IMR-90 (cell line): ENCODE measurements around the gene NXN. TPM values are rescaled to one million over a fixed set of nuclear protein-coding genes. Genes with fewer than 3 reads are reported as not detected.
"Not testable (repeated sequence)": the region's sequence is repeated elsewhere in the genome, so short reads cannot be mapped to it uniquely, and the experiment has no call there.

Experiments
- ATAC-seq: fragments of 200-7000 bp; cut with Tn5 transposase; 2 replicates; pipeline ENCODE4 v1.9.1; 2020; ENCODE audit warnings: low read depth, mild to moderate bottlenecking, moderate library complexity
- BruUV-seq: library from RNA; stranded (reverse); fragments of 400-500 nt; replicated peaks from 2 replicates; lab custom pipeline; 2021; lab: Mats Ljungman, UMichigan
- CTCF ChIA-PET: fragments of 300-600 bp; formaldehyde crosslinking; extraction: SDS; loops from one replicate; lab custom pipeline; 2021; ENCODE audit warnings: antibody characterized with exemption; lab: Yijun Ruan, JAX
- POLR2A ChIA-PET: fragments of 300-600 bp; sonication (Branson Sonifier 250); formaldehyde crosslinking; loops from one replicate; lab custom pipeline; 2022; ENCODE audit warnings: antibody characterized with exemption; ENCODE audit not compliant: unreplicated experiment; lab: Charles Lee
- DNase-seq: peaks from one replicate; pipeline ENCODE4 v3.0.0; 2013
- H2AFZ ChIP-seq: replicated peaks from 2 replicates; pipeline ENCODE3; 2013; ENCODE audit warnings: low read length, mild to moderate bottlenecking; ENCODE audit not compliant: poor library complexity
- H2AK5ac ChIP-seq: 2 replicates; pipeline ENCODE4 v1.6.1; 2013; ENCODE audit warnings: low read depth, low read length, inconsistent platforms
- H2AK9ac ChIP-seq: replicated peaks from 2 replicates; pipeline ENCODE3; 2013; ENCODE audit warnings: mild to moderate bottlenecking, low read depth, low read length, moderate library complexity; ENCODE audit not compliant: poor library complexity
- H2BK120ac ChIP-seq: 2 replicates; pipeline ENCODE4 v1.6.1; 2013; ENCODE audit warnings: low read depth, low read length, inconsistent platforms
- H2BK15ac ChIP-seq: 3 replicates; pipeline ENCODE4 v1.6.1; 2013; ENCODE audit warnings: low read depth, low read length, inconsistent platforms
- H2BK20ac ChIP-seq: 2 replicates; pipeline ENCODE4 v1.6.1; 2013; ENCODE audit warnings: low read depth, mild to moderate bottlenecking, inconsistent platforms, low read length, moderate library complexity
- H2BK5ac ChIP-seq: 2 replicates; pipeline ENCODE4 v1.6.1; 2013; ENCODE audit warnings: mild to moderate bottlenecking, low read depth, low read length, inconsistent platforms; ENCODE audit not compliant: poor library complexity, severe bottlenecking
- H3K14ac ChIP-seq: replicated peaks from 2 replicates; pipeline ENCODE4 v1.6.1; 2013; ENCODE audit warnings: low read depth, low read length, inconsistent platforms
- H3K18ac ChIP-seq: 2 replicates; pipeline ENCODE4 v1.6.1; 2013; ENCODE audit warnings: low read depth, low read length, control low read depth
- H3K23ac ChIP-seq: 2 replicates; pipeline ENCODE4 v1.6.1; 2013; ENCODE audit warnings: low read depth, low read length, inconsistent platforms
- H3K27ac ChIP-seq: 2 replicates; pipeline ENCODE4 v1.5.1; 2013; ENCODE audit warnings: mild to moderate bottlenecking, control low read depth, low read length; ENCODE audit not compliant: insufficient read depth
- H3K27me3 ChIP-seq: 2 replicates; pipeline ENCODE4 v1.6.1; 2013; ENCODE audit warnings: low read length; ENCODE audit not compliant: control insufficient read depth, insufficient read depth
- H3K36me3 ChIP-seq: 2 replicates; pipeline ENCODE4 v1.6.1; 2013; ENCODE audit warnings: low read length, mixed read lengths; ENCODE audit not compliant: control insufficient read depth, insufficient read depth
- H3K4ac ChIP-seq: 2 replicates; pipeline ENCODE4 v1.6.1; 2013; ENCODE audit warnings: low read depth, low read length, inconsistent platforms
- H3K4me1 ChIP-seq: 2 replicates; pipeline ENCODE4 v1.6.1; 2013; ENCODE audit warnings: low read length, mixed read lengths; ENCODE audit not compliant: control insufficient read depth, insufficient read depth
- H3K4me2 ChIP-seq: 2 replicates; pipeline ENCODE4 v1.6.1; 2013; ENCODE audit warnings: low read depth, mild to moderate bottlenecking, control low read depth, low read length, moderate library complexity
- H3K4me3 ChIP-seq: 2 replicates; pipeline ENCODE4 v1.5.1; 2013; ENCODE audit warnings: low read depth, mild to moderate bottlenecking, control low read depth, low read length, moderate library complexity; ENCODE audit not compliant: insufficient read depth
- H3K56ac ChIP-seq: 2 replicates; pipeline ENCODE4 v1.6.1; 2013; ENCODE audit warnings: low read length, inconsistent platforms; ENCODE audit not compliant: insufficient read depth; ENCODE audit errors: extremely low read depth
- H3K79me1 ChIP-seq, 2 experiments: 2 replicates each; pipeline ENCODE4 v1.6.1; 2013; ENCODE audit warnings: low read length in 2 of 2, inconsistent platforms in 1 of 2, low read depth in 1 of 2
- H3K9ac ChIP-seq: 2 replicates; pipeline ENCODE4 v1.6.1; 2013; ENCODE audit warnings: low read depth, low read length, control low read depth
- H3K9me1 ChIP-seq: 2 replicates; pipeline ENCODE4 v1.6.1; 2013; ENCODE audit warnings: low read length, inconsistent platforms; ENCODE audit not compliant: insufficient read depth
- H3K9me3 ChIP-seq: 2 replicates; pipeline ENCODE4 v1.6.1; 2013; ENCODE audit warnings: low read length; ENCODE audit not compliant: control insufficient read depth, insufficient read depth
- H4K20me1 ChIP-seq: 2 replicates; pipeline ENCODE4 v1.6.1; 2013; ENCODE audit warnings: low read length, inconsistent platforms; ENCODE audit not compliant: insufficient read depth
- H4K5ac ChIP-seq: 2 replicates; pipeline ENCODE4 v1.6.1; 2013; ENCODE audit warnings: mild to moderate bottlenecking, low read depth, low read length, control low read depth
- H4K8ac ChIP-seq, 2 experiments: 2 replicates each; pipeline ENCODE4 v1.6.1; 2013; ENCODE audit warnings: low read depth in 2 of 2, low read length in 2 of 2, control low read depth in 1 of 2, inconsistent platforms in 1 of 2
- H4K91ac ChIP-seq: 2 replicates; pipeline ENCODE4 v1.6.1; 2013; ENCODE audit warnings: low read depth, low read length, inconsistent platforms; ENCODE audit not compliant: insufficient read depth
- CEBPB ChIP-seq: IDR thresholded peaks from 2 replicates; pipeline ENCODE4 v1.6.1; 2012; ENCODE audit warnings: low read depth, low read length, improper control_type of control experiment
- WGBS, 2 experiments: methylation state at CpG; one replicate each; pipeline versions ENCODE4 v1.1.5 to v1.1.7; 2013; ENCODE audit warnings: missing lambda C conversion rate in 2 of 2; ENCODE audit not compliant: insufficient read length in 1 of 2; ENCODE audit errors: extremely low coverage in 2 of 2; 5-methylcytosine and 5-hydroxymethylcytosine counted together
- dilution Hi-C: fragments of 300-500 bp; cut with HindIII; formaldehyde crosslinking; loops from one replicate; pipeline ENCODE4 v1.14.3; 2018; ENCODE audit warnings: low sequenced_read_pairs; ENCODE audit not compliant: unreplicated experiment
- in situ Hi-C: fragments of 300-500 bp; cut with MboI; formaldehyde crosslinking; loops from 3 replicates; pipeline ENCODE4 v1.14.3; 2019; ENCODE audit warnings: low sequenced_read_pairs, inconsistent platforms, mixed read lengths
- intact Hi-C: fragments of 100-400 bp; cut with micrococcal nuclease; formaldehyde crosslinking; loops from 2 replicates; pipeline ENCODE4 v1.10.0; 2022
- polyA plus RNA-seq, 3 experiments: library from polyadenylated mRNA; depleted of rRNA; stranded (reverse); fragments of >200 nt; gene quantifications; 2 replicates each; pipeline ENCODE4 v1.2.3, GENCODE V29; 2012; ENCODE audit warnings: low replicate concordance in 1 of 3
- total RNA-seq: library from RNA; depleted of rRNA; stranded (reverse); fragments of >200 nt; gene quantifications from 2 replicates; pipeline ENCODE4 v1.2.3, GENCODE V29; 2012

Gene NXN
- total and polyA plus RNA-seq, 2 of the 4 experiments (the other 2 are of a cell fraction), result 52.5 to 116 TPM

DNA sequence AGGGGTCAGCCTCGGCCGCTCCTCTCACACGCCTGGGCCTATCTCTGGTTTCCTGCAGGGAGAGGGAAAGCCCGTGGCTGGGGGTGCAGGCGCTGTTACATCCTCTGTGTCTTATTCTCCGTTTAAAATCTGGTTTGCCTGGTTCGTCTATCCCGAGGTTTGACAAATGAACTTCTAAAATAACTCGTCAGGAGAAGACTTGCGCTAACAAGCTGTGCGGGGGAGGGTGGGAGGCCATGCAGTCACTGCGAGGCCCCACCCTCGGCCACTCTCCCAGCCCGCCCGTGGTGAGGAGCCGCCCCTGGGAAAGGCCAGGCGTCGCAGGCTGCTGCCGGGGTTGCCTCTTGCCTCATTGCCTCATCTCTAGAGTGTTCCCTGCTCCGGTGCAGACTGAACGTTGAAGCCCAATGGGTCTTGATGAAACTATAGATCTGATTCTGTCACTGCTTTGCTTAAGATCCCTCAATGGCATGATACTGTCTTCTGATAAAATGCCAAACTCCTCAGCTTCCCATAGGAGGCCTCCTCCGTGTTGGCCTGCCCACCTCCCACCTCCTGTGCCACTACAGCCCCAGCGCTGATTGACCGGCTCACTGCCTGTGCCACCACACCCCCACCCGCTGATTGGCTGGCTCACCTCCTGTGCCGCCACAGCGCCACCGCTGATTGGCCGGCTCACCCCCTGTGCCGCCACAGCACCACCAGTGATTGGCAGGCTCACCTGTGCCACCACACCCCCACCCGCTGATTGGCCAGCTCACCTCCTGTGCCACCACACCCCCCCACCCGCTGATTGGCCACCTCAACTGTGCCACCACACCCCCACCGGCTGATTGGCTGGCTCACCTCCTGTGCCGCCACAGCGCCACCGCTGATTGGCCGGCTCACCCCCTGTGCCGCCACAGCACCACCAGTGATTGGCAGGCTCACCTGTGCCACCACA is 189.4 kb downstream of the NXN start:
- H3K9me3 ChIP-seq, H2AK5ac ChIP-seq, H3K27me3 ChIP-seq, H3K27ac ChIP-seq, H4K91ac ChIP-seq, H3K9ac ChIP-seq, H2AK9ac ChIP-seq, POLR2A ChIA-PET, H3K56ac ChIP-seq, H3K14ac ChIP-seq, BruUV-seq, H4K5ac ChIP-seq, H3K18ac ChIP-seq, H2BK5ac ChIP-seq, H2BK20ac ChIP-seq, H3K4me2 ChIP-seq, H2BK120ac ChIP-seq, H2BK15ac ChIP-seq, H3K9me1 ChIP-seq, H3K4me3 ChIP-seq, H2AFZ ChIP-seq, CTCF ChIA-PET: not testable (repeated sequence)
- Histone ChIP-seq H4K8ac (peak overlapping the region in 1 of 2 experiments; percentile 35; a peak in 1 of 4 replicates), H3K4ac (0 out of 2 replicates have a peak overlapping the region, but pooled peaks have one; percentile 35), H3K79me1 (peaks cover 19 to 45% of the 10 kb centered on the region in 2 experiments), H4K20me1 (peaks cover 15% of the 10 kb centered on the region), H3K23ac (0 out of 2 replicates have a peak overlapping the region, but pooled peaks have one; percentile 16), H3K4me1 (peaks cover 11% of the 10 kb centered on the region; the same call in 1 of the 2 replicates), H3K36me3 (peaks cover 27% of the 10 kb centered on the region)
- in situ Hi-C loops (loop anchor here (5.0 kb wide), 1 partner anchor 192 kb away; no protein-coding TSS in a partner anchor), intact Hi-C loops (loop anchor here (10.0 kb wide), 1 partner anchor 115 kb away; no protein-coding TSS in a partner anchor), dilution Hi-C loops (loop anchor here (25.0 kb wide), 1 partner anchor 197 kb away; the partner anchor contains the start of genes NXN and TIMM22)
- peak; percentile 23 for DNase-seq
- peak; percentile 34 for ATAC-seq
- WGBS, 2 experiments, result 49% methylated on average over 10 of the region's 38 CpGs; no CpG with 5 or more reads in 1 of the 2 experiments
- peak; percentile 25; the same call in 1 of the 2 replicates for TF ChIP-seq CEBPB
